GM18498 (cell line): ENCODE results near the gene WDR44.

Experiments
- ATAC-seq: cut with Tn5 transposase; IDR thresholded peaks from one replicate; pipeline ENCODE4 v1.9.1; 2021; ENCODE audit warnings: mild to moderate bottlenecking, moderate library complexity; ENCODE audit not compliant: unreplicated experiment

WDR44 gene

DNA sequence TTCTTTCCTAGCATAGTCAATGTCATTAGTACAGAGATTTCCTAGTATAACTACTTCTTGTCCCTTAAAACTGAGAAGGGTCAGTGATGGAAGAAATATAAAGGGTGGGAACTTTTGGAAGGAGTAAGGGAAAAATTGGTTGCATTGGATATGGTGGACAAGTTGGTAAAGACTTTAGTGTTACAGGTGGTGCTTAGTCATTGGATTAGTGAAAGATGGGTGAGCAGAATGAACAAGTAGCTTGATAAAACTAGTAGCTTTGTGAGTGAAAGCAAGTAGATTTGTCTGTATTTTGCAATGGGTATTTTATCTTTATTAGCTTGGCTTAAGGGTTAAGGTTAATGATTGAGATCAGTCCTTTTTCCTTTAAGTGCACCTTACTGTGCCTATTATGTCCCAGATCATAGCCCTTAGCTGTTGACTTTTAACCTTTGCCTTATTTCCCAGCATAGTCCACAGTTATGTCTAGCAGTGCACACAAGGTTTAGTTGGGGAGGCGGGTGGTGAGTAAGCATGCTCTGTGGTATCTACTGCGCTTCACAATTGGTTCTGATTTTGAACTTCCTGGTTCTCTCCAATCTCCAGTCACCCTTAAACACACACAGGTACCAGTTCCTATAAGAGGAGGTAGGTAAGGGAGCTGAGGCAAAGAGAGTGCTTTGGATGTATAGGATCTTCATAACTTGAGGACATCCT, 9.5 kb downstream of the WDR44 start:
- no peak for ATAC-seq

DNA sequence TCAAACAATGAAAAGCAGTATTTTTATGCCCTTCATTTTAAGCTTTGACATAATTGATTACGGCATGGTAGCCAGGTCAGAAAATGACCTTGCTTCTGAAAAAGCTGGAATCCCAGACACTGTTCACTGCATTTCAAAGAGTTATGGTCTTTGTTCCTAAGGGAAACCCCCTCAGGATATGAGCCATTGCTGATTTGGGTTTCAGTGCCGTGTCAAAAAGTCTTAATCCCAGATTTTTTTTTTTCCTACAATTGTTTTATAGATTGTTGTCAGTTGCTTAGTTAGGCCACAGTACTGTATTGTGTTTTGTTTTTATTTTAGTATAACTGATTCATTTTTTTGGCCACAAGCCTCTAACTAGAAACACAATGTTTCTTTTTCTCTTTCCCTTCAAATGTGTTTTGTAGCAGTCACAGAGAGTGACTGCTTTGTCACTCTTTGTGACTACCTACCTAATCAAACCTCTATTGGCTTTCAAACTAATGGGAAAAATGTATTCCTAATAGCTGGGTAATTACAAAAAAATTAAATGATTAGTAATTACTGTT, 10.3 kb downstream of the WDR44 start:
- ATAC-seq = no peak

DNA sequence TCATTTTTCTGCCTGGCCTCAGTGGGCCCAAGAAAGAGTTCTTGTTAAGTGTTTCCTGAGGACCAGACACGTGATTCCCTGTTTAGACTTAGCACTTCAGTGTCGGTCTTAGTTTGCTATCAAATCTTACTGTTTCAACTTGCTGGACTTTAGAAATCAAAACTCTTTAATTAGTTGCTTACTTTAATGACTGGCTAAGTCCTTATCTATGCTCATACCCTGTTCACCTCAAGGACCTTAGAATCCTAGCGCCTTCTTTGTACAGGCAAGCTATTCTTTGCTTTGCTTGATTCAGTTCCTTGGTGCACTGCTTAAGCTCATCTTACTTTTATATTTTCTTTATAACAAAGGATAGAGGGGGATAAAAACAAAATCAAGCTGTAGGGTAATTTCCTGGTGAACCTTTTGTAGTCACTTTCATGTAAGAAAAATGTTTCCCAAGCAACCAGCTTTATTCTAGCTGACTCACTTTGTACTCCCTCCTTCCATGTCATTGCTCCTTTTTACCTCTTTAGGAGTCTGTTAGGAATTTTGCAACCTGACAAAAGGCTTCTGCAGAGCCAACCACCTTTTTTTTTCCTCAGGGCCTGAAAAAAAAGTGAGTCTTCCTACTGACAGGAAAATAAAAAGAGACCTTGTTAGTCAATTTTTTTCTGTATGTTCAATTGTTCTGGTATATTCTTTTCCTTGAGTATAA, 14.7 kb downstream of the WDR44 start:
- no peak for ATAC-seq

GRCh38 chrX:118364261-118364660, 18.4 kb downstream of the WDR44 start:
- ATAC-seq = no peak

DNA sequence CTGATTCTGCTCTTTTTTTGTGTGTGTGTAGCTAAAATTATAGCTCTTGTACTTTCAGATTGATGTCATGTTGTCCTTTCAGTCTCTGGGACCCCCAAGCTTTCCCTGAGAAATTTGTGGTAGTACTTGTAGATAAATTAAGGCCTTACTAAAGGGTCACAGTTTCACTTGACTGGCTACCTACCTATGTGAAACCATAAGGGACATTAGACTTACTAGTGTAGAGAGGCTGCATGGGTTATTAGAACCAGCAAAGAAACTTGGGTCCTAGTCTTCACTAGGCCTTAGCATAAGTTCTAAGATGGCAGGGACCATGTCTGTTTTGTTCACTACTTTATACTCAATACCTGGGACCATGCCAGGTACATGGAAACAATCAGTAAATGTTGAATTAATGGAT, 21.4 kb downstream of the WDR44 start:
- no peak for ATAC-seq

GRCh38 chrX:118368398-118368797, 22.5 kb downstream of the WDR44 start:
- no peak for ATAC-seq

DNA sequence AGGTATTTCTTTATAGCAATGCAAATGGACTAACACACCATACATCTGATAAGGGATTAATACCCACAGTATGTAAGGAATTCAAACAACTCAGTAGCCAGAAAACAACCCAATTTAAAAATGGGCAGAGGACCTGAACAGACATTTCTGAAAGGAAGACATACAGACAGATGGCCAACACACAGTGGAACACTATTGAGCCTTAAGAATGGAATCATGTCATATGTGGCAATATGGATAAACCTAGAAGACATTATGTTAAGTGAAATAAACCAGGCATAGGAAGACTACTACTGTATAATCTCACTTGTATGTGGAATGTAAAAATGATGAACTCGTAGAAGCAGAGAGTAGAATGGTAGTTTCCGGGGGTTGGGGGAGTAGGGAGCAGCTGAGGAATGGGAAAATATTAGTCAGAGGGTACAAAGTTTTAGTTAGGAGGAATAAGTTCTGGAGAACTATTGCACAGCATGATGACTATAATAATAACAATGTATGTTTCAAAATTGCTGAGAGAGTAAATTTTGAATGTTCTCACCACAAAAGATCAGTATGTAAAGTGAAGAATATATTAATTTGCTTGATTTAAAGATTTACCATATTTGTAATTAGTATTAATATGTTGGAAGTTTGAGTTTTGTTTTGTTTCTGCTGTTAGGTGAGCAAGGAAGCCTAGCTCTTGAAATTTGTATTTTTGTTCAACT, 25.2 kb downstream of the WDR44 start:
- no peak for ATAC-seq

DNA sequence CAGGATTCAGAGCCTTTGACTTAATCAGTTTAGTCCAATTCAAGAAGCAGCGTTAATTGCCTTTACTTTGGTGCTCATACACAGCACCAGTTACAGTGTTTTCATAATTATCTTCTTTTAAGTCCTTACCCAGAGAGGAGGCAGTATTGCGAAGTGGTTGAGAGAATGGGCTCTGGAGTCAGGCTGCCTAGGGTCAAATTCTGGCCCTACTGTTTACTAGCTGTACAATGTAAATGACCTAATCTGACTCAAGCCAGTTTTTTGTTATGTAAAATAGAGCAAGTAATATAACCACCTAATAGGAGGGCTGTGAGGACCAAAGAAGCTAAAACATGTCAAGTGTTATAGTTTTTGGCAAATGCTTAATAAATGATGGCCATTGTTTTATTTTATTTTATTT, 27.6 kb downstream of the WDR44 start:
- ATAC-seq = no peak

GRCh38 chrX:118383120-118383519, 37.2 kb downstream of the WDR44 start:
- ATAC-seq = no peak

- no peak for ATAC-seq
Measured at GRCh38 chrX:118392716-118393115, 46.8 kb downstream of the WDR44 start.

GRCh38 chrX:118396113-118396512, 50.2 kb downstream of the WDR44 start:
- no peak for ATAC-seq

DNA sequence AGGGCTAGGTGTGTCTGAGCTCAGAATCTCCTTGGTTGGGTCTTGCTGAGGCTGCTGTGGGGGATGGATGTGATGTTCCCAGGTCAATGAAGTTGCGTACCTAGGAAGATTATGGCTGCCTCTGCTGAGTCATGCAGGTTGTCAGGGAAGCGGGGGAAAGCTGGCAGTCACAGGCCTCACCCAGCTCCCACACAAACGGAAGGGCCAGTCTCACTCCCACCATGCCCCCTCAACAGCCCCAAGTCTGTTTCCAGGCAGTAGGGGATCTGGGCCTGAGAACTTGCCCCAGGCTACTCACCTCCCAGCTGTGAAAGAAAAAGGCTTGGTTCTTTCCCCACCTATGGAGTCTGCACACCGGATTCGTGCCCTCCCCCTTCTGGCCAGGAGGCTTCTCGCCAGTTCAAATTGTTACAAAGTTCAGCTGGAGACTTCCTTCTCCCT, 72.9 kb downstream of the WDR44 start:
- no peak for ATAC-seq

- peak; percentile 73 for ATAC-seq
Measured at GRCh38 chrX:118420462-118420861, 74.6 kb downstream of the WDR44 start.

DNA sequence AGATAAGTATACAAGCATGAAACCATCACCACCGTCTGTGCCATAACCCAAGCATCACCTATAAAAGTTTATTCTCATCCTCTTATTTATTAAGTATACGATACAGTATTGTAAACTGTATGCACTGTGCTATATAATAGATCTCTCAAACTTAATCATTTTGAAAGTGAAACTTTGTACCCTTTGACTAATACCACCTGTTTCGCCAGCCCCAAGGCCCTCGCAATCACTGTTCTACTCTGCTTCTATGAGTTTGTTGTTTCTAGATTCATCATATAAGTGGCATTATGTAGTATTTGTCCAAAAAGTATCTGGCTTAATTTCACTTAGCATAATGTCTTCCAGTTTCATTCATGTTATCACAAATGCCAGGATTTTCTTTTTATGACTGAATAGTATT, 77.7 kb downstream of the WDR44 start:
- ATAC-seq = peak; percentile 96

DNA sequence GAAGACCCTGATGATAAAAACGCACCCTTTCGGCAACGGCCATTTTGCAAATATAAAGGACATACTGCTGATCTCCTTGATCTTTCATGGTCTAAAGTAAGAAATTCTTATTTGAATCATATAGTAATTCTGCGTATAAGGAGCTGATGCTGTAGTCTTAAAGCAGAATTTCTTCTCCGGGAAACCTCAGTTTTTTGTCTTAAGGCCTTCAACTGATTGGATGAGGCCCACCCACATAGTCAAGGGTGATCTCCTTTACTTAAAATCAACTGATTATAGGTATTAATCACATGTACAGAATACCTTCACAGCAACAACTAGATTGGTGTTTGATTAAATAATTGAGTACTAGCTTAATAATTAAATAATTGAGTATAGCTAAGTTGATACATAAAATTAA, 86.9 kb downstream of the WDR44 start:
- ATAC-seq = no peak

DNA sequence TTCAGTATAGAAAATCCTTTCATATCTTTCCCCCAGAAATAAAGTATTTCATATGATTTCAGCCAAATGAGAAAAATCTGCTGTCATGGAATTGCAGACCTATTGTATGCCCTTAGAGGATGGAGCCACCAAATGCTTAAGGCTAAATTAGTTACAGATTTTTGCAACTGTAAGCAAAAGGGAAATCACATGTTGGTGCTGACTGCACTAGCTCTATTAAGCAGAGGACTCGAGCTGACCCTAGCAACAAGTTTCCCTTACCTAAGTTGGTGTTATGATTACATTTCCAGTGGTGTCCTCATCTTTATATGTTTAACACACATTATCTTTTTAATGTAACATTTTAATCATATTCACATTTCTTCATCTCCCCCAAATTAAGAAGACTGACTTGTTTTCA, 91.4 kb downstream of the WDR44 start:
- ATAC-seq = no peak

DNA sequence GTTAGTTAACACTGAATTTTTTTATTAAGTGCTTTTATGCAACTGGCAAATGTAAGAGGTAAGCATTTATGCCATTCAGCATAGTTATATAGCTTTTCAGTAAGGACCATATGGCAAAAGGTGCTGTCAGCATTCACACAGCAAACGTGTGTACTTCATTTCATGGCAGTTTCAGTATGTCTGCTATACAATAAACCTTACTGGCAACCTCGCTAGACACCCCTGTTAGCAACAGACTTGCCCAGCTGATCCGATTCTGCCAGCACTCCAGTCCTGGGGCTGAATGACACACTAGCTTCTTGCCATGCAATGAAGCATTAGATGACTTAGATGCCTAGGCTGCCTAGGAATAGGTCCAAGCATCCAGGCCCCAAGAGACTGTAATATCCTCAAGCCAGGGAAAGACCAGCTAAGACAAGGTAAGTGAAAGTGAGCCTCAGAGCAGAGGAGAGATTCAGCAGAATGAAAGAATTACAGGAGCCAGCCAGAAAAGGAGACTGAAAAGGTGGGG, 102.4 kb downstream of the WDR44 start:
- no peak for ATAC-seq

- ATAC-seq = no peak
Measured at GRCh38 chrX:118455013-118455412, 109.1 kb downstream of the WDR44 start.

DNA sequence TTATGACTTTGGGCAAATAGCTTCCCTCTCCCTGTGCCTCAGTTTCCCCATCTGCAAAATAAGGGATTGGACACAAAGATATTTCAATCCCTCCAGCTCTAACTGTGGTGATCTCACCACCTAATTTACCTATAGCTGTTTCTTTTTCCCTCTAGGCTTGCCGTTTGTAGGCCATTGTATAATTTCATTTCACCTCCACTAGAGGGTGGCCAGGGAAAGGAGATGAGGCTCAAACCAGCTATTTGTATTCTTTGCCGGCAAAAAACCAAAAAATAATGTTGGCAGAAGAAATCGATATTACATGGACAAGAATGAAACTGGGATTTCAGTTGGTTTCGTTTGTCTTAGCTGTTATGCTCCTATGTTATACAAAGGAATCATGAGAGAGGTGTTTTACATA, 113.6 kb downstream of the WDR44 start:
- peak; percentile 51 for ATAC-seq

- no peak for ATAC-seq
Measured at GRCh38 chrX:118464501-118464900, 118.6 kb downstream of the WDR44 start.

DNA sequence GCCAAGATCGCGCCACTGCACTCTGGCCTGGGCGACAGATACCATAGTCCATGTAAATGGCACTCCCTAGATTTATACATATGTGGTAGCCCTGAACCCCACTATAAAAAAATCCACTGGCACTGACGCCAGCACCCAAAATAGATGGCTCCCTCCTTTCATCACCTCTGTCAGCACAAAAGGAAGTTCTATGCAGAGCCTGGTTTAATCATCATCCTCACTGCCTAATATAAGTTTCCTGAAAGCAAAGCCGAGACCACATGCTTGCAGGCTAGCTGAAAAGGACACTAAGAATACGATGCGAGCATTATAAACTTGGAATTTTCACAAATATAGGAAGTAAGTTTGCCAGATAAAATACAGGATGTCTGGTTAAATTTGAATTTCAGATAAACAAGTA, 122.2 kb downstream of the WDR44 start:
- ATAC-seq = no peak
